ENCODE measurements around the gene UGT3A2.
"Not testable (repeated sequence)": the region's sequence is repeated elsewhere in the genome, so short reads cannot be mapped to it uniquely, and the experiment has no call there.

Gene UGT3A2

GRCh38 chr5:36040651-36041536, 25.8 kb downstream of the UGT3A2 start:
- Mint-ChIP-seq H3K9me3 (no peaks in the 10 kb centered on the region), H3K27me3 (peaks cover 61% of the 10 kb centered on the region), H3K4me3 (no peak overlapping the region), H3K4me1 (no peaks in the 10 kb centered on the region), H3K27ac (ENCODE audit: low read depth) (no peak overlapping the region), H3K36me3 (ENCODE audit: insufficient read depth) (no peaks in the 10 kb centered on the region)
- ATAC-seq (replicated peaks; ENCODE audit: extremely low read depth, poor library complexity, severe bottlenecking) (no peak), DNase-seq (ENCODE audit: low spot score in 2 of 2) (no peak)

GRCh38 chr5:36035696-36036095, 31.0 kb downstream of the UGT3A2 start:
- H3K27me3 Mint-ChIP-seq: peaks cover 49% of the 10 kb centered on the region
- H3K4me3 Mint-ChIP-seq: no peak overlapping the region
- H3K9me3 Mint-ChIP-seq: no peaks in the 10 kb centered on the region
- H3K27ac Mint-ChIP-seq (ENCODE audit: low read depth): no peak overlapping the region
- no peaks in the 10 kb centered on the region for H3K4me1 Mint-ChIP-seq
- no peaks in the 10 kb centered on the region for H3K36me3 Mint-ChIP-seq (ENCODE audit: insufficient read depth)
- ATAC-seq (replicated peaks; ENCODE audit: extremely low read depth, poor library complexity, severe bottlenecking) (no peak), DNase-seq (ENCODE audit: low spot score in 2 of 2) (no peak)

DNA sequence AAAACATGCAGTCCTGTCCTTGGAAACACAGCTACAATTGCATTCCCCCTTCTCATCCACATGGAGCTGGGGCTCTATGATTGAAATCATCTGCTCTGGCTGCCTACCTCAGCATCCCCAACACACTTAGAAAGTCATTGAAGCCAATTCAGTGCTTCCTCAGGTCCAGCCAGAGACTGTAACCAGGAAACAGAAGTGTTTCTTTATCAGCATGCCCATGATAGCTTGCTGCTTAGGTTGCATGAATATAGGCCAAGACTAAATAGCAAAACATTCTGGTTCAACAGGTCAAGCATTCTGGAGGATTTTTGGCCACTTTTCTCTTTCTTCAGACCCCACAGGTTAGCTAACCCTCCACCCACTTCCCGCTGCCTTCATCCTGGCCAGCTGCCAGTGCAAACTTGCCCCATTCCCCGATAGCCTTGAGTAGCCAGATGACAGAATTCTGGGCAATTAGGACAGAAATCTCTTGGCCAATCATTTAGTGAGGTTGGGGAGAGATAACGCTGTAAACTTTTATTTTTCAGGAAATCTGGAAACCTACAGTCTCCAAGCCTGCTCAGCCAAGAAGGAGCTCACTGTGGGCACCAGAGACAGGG, 32.0 kb downstream of the UGT3A2 start:
- not testable (repeated sequence) for ATAC-seq (replicated peaks; ENCODE audit: extremely low read depth, poor library complexity, severe bottlenecking); H3K36me3 Mint-ChIP-seq (ENCODE audit: insufficient read depth); H3K4me3 Mint-ChIP-seq; DNase-seq (ENCODE audit: low spot score in 2 of 2); H3K27ac Mint-ChIP-seq (ENCODE audit: low read depth); H3K9me3 Mint-ChIP-seq; H3K4me1 Mint-ChIP-seq
- H3K27me3 Mint-ChIP-seq: peaks cover 53% of the 10 kb centered on the region

- H3K27ac Mint-ChIP-seq (ENCODE audit: low read depth): no peak overlapping the region
- H3K4me3 Mint-ChIP-seq: no peak overlapping the region
- H3K36me3 Mint-ChIP-seq (ENCODE audit: insufficient read depth): no peaks in the 10 kb centered on the region
- no peak for ATAC-seq (replicated peaks; ENCODE audit: extremely low read depth, poor library complexity, severe bottlenecking)
- DNase-seq (ENCODE audit: low spot score in 2 of 2): no peak
- peaks cover 65% of the 10 kb centered on the region for H3K27me3 Mint-ChIP-seq
- H3K4me1 Mint-ChIP-seq: no peaks in the 10 kb centered on the region
- H3K9me3 Mint-ChIP-seq: no peaks in the 10 kb centered on the region
Observed at GRCh38 chr5:36033486-36033885, 33.2 kb downstream of the UGT3A2 start.

DNA sequence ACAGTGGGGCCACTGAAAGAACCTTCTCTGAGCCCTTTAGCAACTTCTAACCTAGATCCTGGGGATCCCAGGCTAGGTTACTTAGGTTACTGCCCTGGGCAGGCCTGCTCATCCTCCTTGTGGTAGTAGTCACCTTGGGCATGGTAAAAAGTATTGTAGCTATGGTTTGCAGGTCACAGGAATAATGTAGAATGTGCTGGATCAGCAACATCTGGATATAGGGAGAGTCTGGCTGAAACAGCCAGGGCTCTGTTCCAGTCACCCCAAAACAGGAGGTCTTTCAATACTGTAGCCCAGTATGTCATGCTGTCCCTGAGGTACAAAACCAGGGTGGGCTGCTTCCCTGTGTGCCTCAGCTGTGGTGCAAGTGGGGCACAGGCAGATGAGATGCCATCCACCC, 33.6 kb downstream of the UGT3A2 start:
- H3K4me1 Mint-ChIP-seq: no peaks in the 10 kb centered on the region
- H3K27ac Mint-ChIP-seq (ENCODE audit: low read depth): no peak overlapping the region
- ATAC-seq (replicated peaks; ENCODE audit: extremely low read depth, poor library complexity, severe bottlenecking) (no peak), DNase-seq (ENCODE audit: low spot score in 2 of 2) (no peak)
- H3K4me3 Mint-ChIP-seq: no peak overlapping the region
- peaks cover 67% of the 10 kb centered on the region for H3K27me3 Mint-ChIP-seq
- no peaks in the 10 kb centered on the region for H3K36me3 Mint-ChIP-seq (ENCODE audit: insufficient read depth)
- H3K9me3 Mint-ChIP-seq: no peaks in the 10 kb centered on the region

- H3K4me1 Mint-ChIP-seq: no peaks in the 10 kb centered on the region
- no peak overlapping the region for H3K27ac Mint-ChIP-seq (ENCODE audit: low read depth)
- H3K9me3 Mint-ChIP-seq: no peaks in the 10 kb centered on the region
- H3K36me3 Mint-ChIP-seq (ENCODE audit: insufficient read depth): no peaks in the 10 kb centered on the region
- H3K27me3 Mint-ChIP-seq: peaks cover 62% of the 10 kb centered on the region
- DNase-seq (ENCODE audit: low spot score in 2 of 2) (no peak), ATAC-seq (replicated peaks; ENCODE audit: extremely low read depth, poor library complexity, severe bottlenecking) (no peak)
- H3K4me3 Mint-ChIP-seq: no peak overlapping the region
Observed at GRCh38 chr5:36031223-36031622, 35.5 kb downstream of the UGT3A2 start.

DNA sequence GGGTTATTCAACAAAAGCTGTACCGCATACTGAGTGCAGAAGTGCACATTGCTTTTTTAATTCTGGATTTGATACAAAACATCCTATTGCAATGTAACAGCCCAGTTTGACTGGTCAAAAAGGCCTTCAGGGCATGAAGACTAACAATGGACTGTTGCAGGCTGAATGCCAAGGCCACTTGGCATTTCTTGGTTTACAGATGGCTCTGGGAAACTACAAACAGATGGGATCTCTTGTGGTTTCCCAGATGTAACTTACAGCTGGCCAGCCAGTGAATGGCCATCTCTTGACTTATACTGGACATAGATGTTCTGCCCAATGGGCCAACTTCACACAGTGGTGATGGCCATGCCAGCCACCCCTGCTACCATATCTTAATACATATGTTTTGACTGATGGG, 36.8 kb downstream of the UGT3A2 start:
- Mint-ChIP-seq H3K27me3 (peaks cover 59% of the 10 kb centered on the region), H3K36me3 (ENCODE audit: insufficient read depth) (no peaks in the 10 kb centered on the region), H3K27ac (ENCODE audit: low read depth) (no peak overlapping the region), H3K4me1 (no peaks in the 10 kb centered on the region), H3K9me3 (no peaks in the 10 kb centered on the region), H3K4me3 (no peak overlapping the region)
- ATAC-seq (replicated peaks; ENCODE audit: extremely low read depth, poor library complexity, severe bottlenecking) (no peak), DNase-seq (ENCODE audit: low spot score in 2 of 2) (no peak)

DNA sequence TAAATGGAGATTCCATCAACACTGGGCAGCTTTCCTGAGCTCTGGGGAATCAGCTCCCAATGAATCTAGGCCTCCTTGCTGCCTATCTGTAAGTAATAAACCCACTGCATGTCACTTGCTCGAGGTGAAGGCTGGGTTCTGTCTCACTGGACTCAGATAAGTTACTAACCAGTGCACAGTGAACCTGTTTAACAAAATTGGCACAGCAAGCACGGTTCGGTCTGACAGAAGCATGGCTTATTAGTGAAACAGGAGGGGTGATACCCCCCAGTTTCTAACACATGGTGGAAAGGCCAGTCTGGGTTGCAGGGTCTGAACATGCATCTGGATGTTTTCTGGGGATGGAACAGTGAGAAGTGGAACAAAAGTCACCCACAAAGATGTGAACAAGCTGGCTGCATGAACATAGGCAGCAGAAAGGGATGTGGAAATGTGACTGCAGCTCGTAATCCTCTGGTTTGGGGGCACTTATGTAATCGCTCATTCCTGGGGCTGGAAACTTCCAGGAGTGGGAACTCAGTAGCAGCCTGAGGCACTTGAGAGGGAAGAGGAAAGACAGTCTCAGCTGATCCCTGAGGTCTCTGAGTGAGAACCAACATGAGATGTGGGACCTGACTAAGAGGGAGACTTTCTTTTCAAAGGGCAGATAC, 37.7 kb downstream of the UGT3A2 start:
- H3K27me3 Mint-ChIP-seq: peaks cover 62% of the 10 kb centered on the region
- H3K36me3 Mint-ChIP-seq (ENCODE audit: insufficient read depth): no peaks in the 10 kb centered on the region
- no peaks in the 10 kb centered on the region for H3K4me1 Mint-ChIP-seq
- no peak for DNase-seq (ENCODE audit: low spot score in 2 of 2)
- H3K27ac Mint-ChIP-seq (ENCODE audit: low read depth): no peak overlapping the region
- no peak for ATAC-seq (replicated peaks; ENCODE audit: extremely low read depth, poor library complexity, severe bottlenecking)
- no peak overlapping the region for H3K4me3 Mint-ChIP-seq
- H3K9me3 Mint-ChIP-seq: peaks cover 7% of the 10 kb centered on the region

GRCh38 chr5:36027711-36028110, 39.0 kb downstream of the UGT3A2 start:
- peaks cover 11% of the 10 kb centered on the region for H3K9me3 Mint-ChIP-seq
- DNase-seq (ENCODE audit: low spot score in 2 of 2) (no peak), ATAC-seq (replicated peaks; ENCODE audit: extremely low read depth, poor library complexity, severe bottlenecking) (no peak)
- H3K4me3 Mint-ChIP-seq: no peak overlapping the region
- H3K4me1 Mint-ChIP-seq: no peaks in the 10 kb centered on the region
- no peak overlapping the region for H3K27ac Mint-ChIP-seq (ENCODE audit: low read depth)
- no peaks in the 10 kb centered on the region for H3K36me3 Mint-ChIP-seq (ENCODE audit: insufficient read depth)
- H3K27me3 Mint-ChIP-seq: peaks cover 75% of the 10 kb centered on the region

GRCh38 chr5:36026706-36027465, 39.8 kb downstream of the UGT3A2 start:
- DNase-seq (ENCODE audit: low spot score in 2 of 2) (no peak), ATAC-seq (replicated peaks; ENCODE audit: extremely low read depth, poor library complexity, severe bottlenecking) (no peak)
- Mint-ChIP-seq H3K27ac (ENCODE audit: low read depth) (no peak overlapping the region), H3K27me3 (peaks cover 77% of the 10 kb centered on the region), H3K4me1 (no peaks in the 10 kb centered on the region), H3K9me3 (peaks cover 11% of the 10 kb centered on the region), H3K36me3 (ENCODE audit: insufficient read depth) (peaks cover 2% of the 10 kb centered on the region), H3K4me3 (no peak overlapping the region)

- H3K27ac Mint-ChIP-seq (ENCODE audit: low read depth); H3K36me3 Mint-ChIP-seq (ENCODE audit: insufficient read depth); H3K4me3 Mint-ChIP-seq; H3K4me1 Mint-ChIP-seq; DNase-seq (ENCODE audit: low spot score in 2 of 2); ATAC-seq (replicated peaks; ENCODE audit: extremely low read depth, poor library complexity, severe bottlenecking): not testable (repeated sequence)
- peaks cover 11% of the 10 kb centered on the region for H3K9me3 Mint-ChIP-seq
- H3K27me3 Mint-ChIP-seq: peaks cover 35% of the 10 kb centered on the region
Observed at GRCh38 chr5:36022246-36022645, 44.4 kb downstream of the UGT3A2 start.

GRCh38 chr5:36019584-36019983, 47.1 kb downstream of the UGT3A2 start:
- H3K36me3 Mint-ChIP-seq (ENCODE audit: insufficient read depth); H3K4me3 Mint-ChIP-seq; DNase-seq (ENCODE audit: low spot score in 2 of 2); H3K4me1 Mint-ChIP-seq; ATAC-seq (replicated peaks; ENCODE audit: extremely low read depth, poor library complexity, severe bottlenecking); H3K27ac Mint-ChIP-seq (ENCODE audit: low read depth): not testable (repeated sequence)
- Mint-ChIP-seq H3K9me3 (peaks cover 11% of the 10 kb centered on the region), H3K27me3 (peaks cover 24% of the 10 kb centered on the region)
